ENCODE measurements around the gene RXRB.

The RXRB gene

GRCh38 chr6:33198159-33198852 lies 2.2 kb downstream of the RXRB start (continued):
- TF ChIP-seq OSR1 (CRISPR knock-in tag; IDR thresholded peaks at IDR 0.05) = no peak
- TF ChIP-seq, protein P1, sequence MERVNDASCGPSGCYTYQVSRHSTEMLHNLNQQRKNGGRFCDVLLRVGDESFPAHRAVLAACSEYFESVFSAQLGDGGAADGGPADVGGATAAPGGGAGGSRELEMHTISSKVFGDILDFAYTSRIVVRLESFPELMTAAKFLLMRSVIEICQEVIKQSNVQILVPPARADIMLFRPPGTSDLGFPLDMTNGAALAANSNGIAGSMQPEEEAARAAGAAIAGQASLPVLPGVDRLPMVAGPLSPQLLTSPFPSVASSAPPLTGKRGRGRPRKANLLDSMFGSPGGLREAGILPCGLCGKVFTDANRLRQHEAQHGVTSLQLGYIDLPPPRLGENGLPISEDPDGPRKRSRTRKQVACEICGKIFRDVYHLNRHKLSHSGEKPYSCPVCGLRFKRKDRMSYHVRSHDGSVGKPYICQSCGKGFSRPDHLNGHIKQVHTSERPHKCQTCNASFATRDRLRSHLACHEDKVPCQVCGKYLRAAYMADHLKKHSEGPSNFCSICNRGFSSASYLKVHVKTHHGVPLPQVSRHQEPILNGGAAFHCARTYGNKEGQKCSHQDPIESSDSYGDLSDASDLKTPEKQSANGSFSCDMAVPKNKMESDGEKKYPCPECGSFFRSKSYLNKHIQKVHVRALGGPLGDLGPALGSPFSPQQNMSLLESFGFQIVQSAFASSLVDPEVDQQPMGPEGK (CRISPR knock-in tag; IDR thresholded peaks at IDR 0.05; ENCODE audit: borderline replicate concordance) = no peak
- TF ChIP-seq BACH2 (CRISPR knock-in tag; IDR thresholded peaks at IDR 0.05; ENCODE audit: borderline replicate concordance) = no peak
- no peak for TF ChIP-seq TCF4 (CRISPR knock-in tag; IDR thresholded peaks at IDR 0.05; ENCODE audit: borderline replicate concordance)

- ATAC-seq = peak; percentile 73
- TF ChIP-seq OSR1 (CRISPR knock-in tag; IDR thresholded peaks at IDR 0.05) (no peak), ZFP30 (CRISPR knock-in tag; IDR thresholded peaks at IDR 0.05) (no peak), ISL1 (CRISPR knock-in tag; IDR thresholded peaks at IDR 0.05) (no peak), ARNTL (CRISPR knock-in tag; IDR thresholded peaks at IDR 0.05; ENCODE audit: borderline replicate concordance, low read depth) (no peak), TOX (CRISPR knock-in tag; IDR thresholded peaks at IDR 0.05; ENCODE audit: borderline replicate concordance) (no peak), CSDC2 (CRISPR knock-in tag; IDR thresholded peaks at IDR 0.05) (no peak), ZNF565 (CRISPR knock-in tag; conservative IDR thresholded peaks at IDR 0.05; ENCODE audit: low read depth) (no peak), ZFP3 (CRISPR knock-in tag; IDR thresholded peaks at IDR 0.05) (no peak)
- TF ChIP-seq, protein P2, sequence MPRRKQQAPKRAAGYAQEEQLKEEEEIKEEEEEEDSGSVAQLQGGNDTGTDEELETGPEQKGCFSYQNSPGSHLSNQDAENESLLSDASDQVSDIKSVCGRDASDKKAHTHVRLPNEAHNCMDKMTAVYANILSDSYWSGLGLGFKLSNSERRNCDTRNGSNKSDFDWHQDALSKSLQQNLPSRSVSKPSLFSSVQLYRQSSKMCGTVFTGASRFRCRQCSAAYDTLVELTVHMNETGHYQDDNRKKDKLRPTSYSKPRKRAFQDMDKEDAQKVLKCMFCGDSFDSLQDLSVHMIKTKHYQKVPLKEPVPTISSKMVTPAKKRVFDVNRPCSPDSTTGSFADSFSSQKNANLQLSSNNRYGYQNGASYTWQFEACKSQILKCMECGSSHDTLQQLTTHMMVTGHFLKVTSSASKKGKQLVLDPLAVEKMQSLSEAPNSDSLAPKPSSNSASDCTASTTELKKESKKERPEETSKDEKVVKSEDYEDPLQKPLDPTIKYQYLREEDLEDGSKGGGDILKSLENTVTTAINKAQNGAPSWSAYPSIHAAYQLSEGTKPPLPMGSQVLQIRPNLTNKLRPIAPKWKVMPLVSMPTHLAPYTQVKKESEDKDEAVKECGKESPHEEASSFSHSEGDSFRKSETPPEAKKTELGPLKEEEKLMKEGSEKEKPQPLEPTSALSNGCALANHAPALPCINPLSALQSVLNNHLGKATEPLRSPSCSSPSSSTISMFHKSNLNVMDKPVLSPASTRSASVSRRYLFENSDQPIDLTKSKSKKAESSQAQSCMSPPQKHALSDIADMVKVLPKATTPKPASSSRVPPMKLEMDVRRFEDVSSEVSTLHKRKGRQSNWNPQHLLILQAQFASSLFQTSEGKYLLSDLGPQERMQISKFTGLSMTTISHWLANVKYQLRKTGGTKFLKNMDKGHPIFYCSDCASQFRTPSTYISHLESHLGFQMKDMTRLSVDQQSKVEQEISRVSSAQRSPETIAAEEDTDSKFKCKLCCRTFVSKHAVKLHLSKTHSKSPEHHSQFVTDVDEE (CRISPR knock-in tag; IDR thresholded peaks at IDR 0.05) = no peak
- TF ChIP-seq, protein P3, sequence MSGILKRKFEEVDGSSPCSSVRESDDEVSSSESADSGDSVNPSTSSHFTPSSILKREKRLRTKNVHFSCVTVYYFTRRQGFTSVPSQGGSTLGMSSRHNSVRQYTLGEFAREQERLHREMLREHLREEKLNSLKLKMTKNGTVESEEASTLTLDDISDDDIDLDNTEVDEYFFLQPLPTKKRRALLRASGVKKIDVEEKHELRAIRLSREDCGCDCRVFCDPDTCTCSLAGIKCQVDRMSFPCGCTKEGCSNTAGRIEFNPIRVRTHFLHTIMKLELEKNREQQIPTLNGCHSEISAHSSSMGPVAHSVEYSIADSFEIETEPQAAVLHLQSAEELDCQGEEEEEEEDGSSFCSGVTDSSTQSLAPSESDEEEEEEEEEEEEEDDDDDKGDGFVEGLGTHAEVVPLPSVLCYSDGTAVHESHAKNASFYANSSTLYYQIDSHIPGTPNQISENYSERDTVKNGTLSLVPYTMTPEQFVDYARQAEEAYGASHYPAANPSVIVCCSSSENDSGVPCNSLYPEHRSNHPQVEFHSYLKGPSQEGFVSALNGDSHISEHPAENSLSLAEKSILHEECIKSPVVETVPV (CRISPR knock-in tag; IDR thresholded peaks at IDR 0.05) = no peak
- TF ChIP-seq, protein P1 (CRISPR knock-in tag; IDR thresholded peaks at IDR 0.05; ENCODE audit: borderline replicate concordance) = no peak
- TF ChIP-seq, protein P4, sequence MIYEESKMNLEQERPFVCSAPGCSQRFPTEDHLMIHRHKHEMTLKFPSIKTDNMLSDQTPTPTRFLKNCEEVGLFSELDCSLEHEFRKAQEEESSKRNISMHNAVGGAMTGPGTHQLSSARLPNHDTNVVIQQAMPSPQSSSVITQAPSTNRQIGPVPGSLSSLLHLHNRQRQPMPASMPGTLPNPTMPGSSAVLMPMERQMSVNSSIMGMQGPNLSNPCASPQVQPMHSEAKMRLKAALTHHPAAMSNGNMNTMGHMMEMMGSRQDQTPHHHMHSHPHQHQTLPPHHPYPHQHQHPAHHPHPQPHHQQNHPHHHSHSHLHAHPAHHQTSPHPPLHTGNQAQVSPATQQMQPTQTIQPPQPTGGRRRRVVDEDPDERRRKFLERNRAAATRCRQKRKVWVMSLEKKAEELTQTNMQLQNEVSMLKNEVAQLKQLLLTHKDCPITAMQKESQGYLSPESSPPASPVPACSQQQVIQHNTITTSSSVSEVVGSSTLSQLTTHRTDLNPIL (CRISPR knock-in tag; IDR thresholded peaks at IDR 0.05; ENCODE audit: low read depth) = no peak
Observed at GRCh38 chr6:33197431-33198048, 2.9 kb downstream of the RXRB start.

DNA sequence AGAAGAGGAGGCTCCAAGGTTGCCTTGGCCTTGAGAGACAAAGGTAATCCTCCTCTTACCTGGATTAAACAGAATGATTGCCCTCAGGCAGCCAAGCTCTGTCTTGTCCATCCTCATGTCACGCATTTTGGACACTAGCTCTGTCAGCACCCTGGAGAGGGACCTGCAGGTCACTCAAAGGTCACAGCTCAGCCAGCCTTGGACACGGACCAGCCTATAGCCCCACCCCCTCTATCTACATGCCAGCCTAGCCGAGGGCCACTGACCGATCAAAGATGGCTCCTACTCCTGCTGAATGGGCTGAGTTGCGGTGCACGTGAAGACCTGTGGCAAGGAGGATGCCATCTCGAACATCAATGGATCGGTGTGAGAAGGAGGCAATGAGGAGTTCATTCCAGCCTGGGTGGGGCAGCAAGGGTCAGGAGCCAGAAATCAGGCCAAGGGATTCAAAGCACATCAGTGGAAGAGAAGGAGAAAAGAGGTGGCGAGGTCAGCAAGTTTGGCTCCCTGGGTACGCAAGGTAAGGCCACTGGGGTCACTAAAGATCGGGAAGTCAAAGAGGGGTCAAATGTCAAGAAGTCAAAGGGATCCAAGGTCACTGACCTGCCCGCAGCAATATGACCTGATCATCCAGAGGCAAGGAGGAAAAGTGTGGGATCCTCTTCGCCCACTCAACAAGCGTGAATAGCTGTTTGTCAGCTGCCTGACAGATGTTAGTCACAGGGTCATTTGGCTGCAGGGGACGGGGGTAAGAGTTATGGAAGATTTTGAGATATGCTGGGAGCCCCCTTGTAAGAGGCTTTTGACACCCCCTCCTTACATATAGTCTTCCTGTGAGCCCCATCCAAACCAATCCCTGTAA lies 4.9 kb downstream of the RXRB start:
- no peak for ATAC-seq
- no peak for TF ChIP-seq SNAI2 (CRISPR knock-in tag; IDR thresholded peaks at IDR 0.05)
- TF ChIP-seq BACH2 (CRISPR knock-in tag; IDR thresholded peaks at IDR 0.05; ENCODE audit: borderline replicate concordance) = no peak
- no peak for TF ChIP-seq ZNF70 (CRISPR knock-in tag; IDR thresholded peaks at IDR 0.05)
- TF ChIP-seq, protein P4 (CRISPR knock-in tag; IDR thresholded peaks at IDR 0.05; ENCODE audit: low read depth) = no peak
- no peak for TF ChIP-seq RARB (CRISPR knock-in tag; IDR thresholded peaks at IDR 0.05)
- TF ChIP-seq ZFP3 (CRISPR knock-in tag; IDR thresholded peaks at IDR 0.05) = no peak

Measured in SK-N-SH treated with all-trans-retinoic acid at 6 μM for 48 hours (cell line).